ENCODE results near the gene FAF1. TPM values are rescaled to one million over a fixed set of nuclear protein-coding genes. Genes with fewer than 3 reads are reported as not detected.

The FAF1 gene
- total RNA-seq, 2 experiments from 2014 or later: 42.3 to 114 TPM

GRCh38 chr1:50656931-50657330 lies 303.1 kb downstream of the FAF1 start:
- ChIA-PET CTCF (ENCODE audit: unreplicated experiment) (no interaction called here), POLR2A (interaction anchor here (0.6 kb wide), 1 partner anchor 850 kb away, joined by 3 read pairs; no protein-coding TSS in a partner anchor)
- no TSS peak for BruUV-seq (replicated peaks)
- H3K79me2 ChIP-seq (ENCODE audit: insufficient read depth, low read depth, low read length): no peaks in the 10 kb centered on the region
- no peak overlapping the region for H3K4me3 ChIP-seq (ENCODE audit: low read depth, low read length, poor library complexity, severe bottlenecking)
- H3K9me3 ChIP-seq (ENCODE audit: low read length): no peaks in the 10 kb centered on the region
- DNase-seq (ENCODE audit: low spot score): no peak
- H3K27ac ChIP-seq (ENCODE audit: low read depth, low read length, poor library complexity, severe bottlenecking): no peak overlapping the region
- H3K9me2 ChIP-seq (ENCODE audit: insufficient read depth, low read length): no peaks in the 10 kb centered on the region
- intact Hi-C loops (cut with micrococcal nuclease; ENCODE audit: unreplicated experiment): no loop called here
- H3K36me3 ChIP-seq (ENCODE audit: insufficient read depth, low read length): peaks cover 8% of the 10 kb centered on the region; the same call in 1 of the 2 replicates
- H3K4me2 ChIP-seq (ENCODE audit: low read length): no peak overlapping the region
- TF ChIP-seq EZH2phosphoT487 (IDR thresholded peaks at IDR 0.05; ENCODE audit: borderline replicate concordance, low read depth, low read length) (no peak), CTCF (conservative IDR thresholded peaks at IDR 0.05; ENCODE audit: low read length) (no peak)
- no peak overlapping the region for H2AFZ ChIP-seq (ENCODE audit: low read length)
- no peaks in the 10 kb centered on the region for H3K4me1 ChIP-seq (ENCODE audit: insufficient read depth, low read length, poor library complexity, severe bottlenecking)
- no peaks in the 10 kb centered on the region for H4K20me1 ChIP-seq (ENCODE audit: insufficient read depth, low read length)

GRCh38 chr1:50651476-50652263 lies 308.4 kb downstream of the FAF1 start:
- TF ChIP-seq CTCF (conservative IDR thresholded peaks at IDR 0.05; ENCODE audit: low read length) (no peak), EZH2phosphoT487 (IDR thresholded peaks at IDR 0.05; ENCODE audit: borderline replicate concordance, low read depth, low read length) (no peak)
- H3K4me2 ChIP-seq (ENCODE audit: low read length): no peak overlapping the region
- CTCF ChIA-PET (ENCODE audit: unreplicated experiment): no interaction called here
- H3K36me3 ChIP-seq (ENCODE audit: insufficient read depth, low read length): peaks cover 8% of the 10 kb centered on the region; the same call in 1 of the 2 replicates
- intact Hi-C loops (cut with micrococcal nuclease; ENCODE audit: unreplicated experiment): no loop called here
- H3K4me1 ChIP-seq (ENCODE audit: insufficient read depth, low read length, poor library complexity, severe bottlenecking): no peaks in the 10 kb centered on the region
- no peaks in the 10 kb centered on the region for H3K79me2 ChIP-seq (ENCODE audit: insufficient read depth, low read depth, low read length)
- H2AFZ ChIP-seq (ENCODE audit: low read length): no peak overlapping the region
- H4K20me1 ChIP-seq (ENCODE audit: insufficient read depth, low read length): no peaks in the 10 kb centered on the region
- no peaks in the 10 kb centered on the region for H3K9me3 ChIP-seq (ENCODE audit: low read length)
- DNase-seq (ENCODE audit: low spot score): no peak
- TSS peak; percentile 32 for BruUV-seq (replicated peaks)
- no peak overlapping the region for H3K4me3 ChIP-seq (ENCODE audit: low read depth, low read length, poor library complexity, severe bottlenecking)
- H3K9me2 ChIP-seq (ENCODE audit: insufficient read depth, low read length): no peaks in the 10 kb centered on the region
- H3K27ac ChIP-seq (ENCODE audit: low read depth, low read length, poor library complexity, severe bottlenecking): no peak overlapping the region
- POLR2A ChIA-PET: interaction anchor here (0.6 to 0.8 kb wide), 3 partner anchors 46 to 1042 kb away, joined by 3 read pairs; no protein-coding TSS in a partner anchor

DNA sequence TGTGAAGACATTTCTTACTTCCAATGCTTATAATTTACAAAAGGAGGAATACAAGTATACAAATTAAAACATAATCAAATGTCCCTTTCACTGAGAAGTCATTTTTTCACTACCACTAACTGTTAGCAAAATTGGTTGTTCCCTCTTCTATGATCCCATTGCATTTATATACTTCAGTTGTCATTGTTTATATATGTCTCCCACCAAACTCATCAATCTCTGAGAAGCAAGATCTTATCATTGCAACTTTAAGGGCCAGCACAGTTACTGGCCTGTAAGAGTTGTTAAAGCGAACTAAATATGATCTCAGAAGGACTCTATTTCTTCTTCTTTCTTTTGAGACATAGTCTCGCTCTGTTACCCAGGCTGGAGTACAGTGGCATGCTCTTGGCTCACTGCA lies 313.5 kb downstream of the FAF1 start:
- CTCF ChIA-PET (ENCODE audit: unreplicated experiment): no interaction called here
- intact Hi-C loops (cut with micrococcal nuclease; ENCODE audit: unreplicated experiment): no loop called here

More for the DNA sequence above, 313.5 kb downstream of the FAF1 start:
- TF ChIP-seq EZH2phosphoT487 (IDR thresholded peaks at IDR 0.05; ENCODE audit: borderline replicate concordance, low read depth, low read length) (no peak), CTCF (conservative IDR thresholded peaks at IDR 0.05; ENCODE audit: low read length) (no peak)
- no peaks in the 10 kb centered on the region for H4K20me1 ChIP-seq (ENCODE audit: insufficient read depth, low read length)
- H3K79me2 ChIP-seq (ENCODE audit: insufficient read depth, low read depth, low read length): no peaks in the 10 kb centered on the region
- no peak overlapping the region for H2AFZ ChIP-seq (ENCODE audit: low read length)
- H3K4me2 ChIP-seq (ENCODE audit: low read length): no peak overlapping the region
- no peak for DNase-seq (ENCODE audit: low spot score)
- no TSS peak for BruUV-seq (replicated peaks)
- H3K27ac ChIP-seq (ENCODE audit: low read depth, low read length, poor library complexity, severe bottlenecking): no peak overlapping the region
- POLR2A ChIA-PET: no interaction called here
- H3K36me3 ChIP-seq (ENCODE audit: insufficient read depth, low read length): peaks cover 12% of the 10 kb centered on the region; the same call in 1 of the 2 replicates
- no peaks in the 10 kb centered on the region for H3K9me3 ChIP-seq (ENCODE audit: low read length)
- H3K4me1 ChIP-seq (ENCODE audit: insufficient read depth, low read length, poor library complexity, severe bottlenecking): no peaks in the 10 kb centered on the region
- H3K9me2 ChIP-seq (ENCODE audit: insufficient read depth, low read length): no peaks in the 10 kb centered on the region
- no peak overlapping the region for H3K4me3 ChIP-seq (ENCODE audit: low read depth, low read length, poor library complexity, severe bottlenecking)

All from OCI-LY7 (cell line).